Activated gamma-delta T cell (primary cell): ENCODE measurements around the gene GALNT10.

ENCODE experiments used
- DNase-seq: peaks from one replicate; lab custom pipeline; 2025; lab: John Stamatoyannopoulos, UW

The GALNT10 gene

GRCh38 chr5:154321546-154321945 lies 131.0 kb downstream of the GALNT10 start:
- no peak for DNase-seq

DNA sequence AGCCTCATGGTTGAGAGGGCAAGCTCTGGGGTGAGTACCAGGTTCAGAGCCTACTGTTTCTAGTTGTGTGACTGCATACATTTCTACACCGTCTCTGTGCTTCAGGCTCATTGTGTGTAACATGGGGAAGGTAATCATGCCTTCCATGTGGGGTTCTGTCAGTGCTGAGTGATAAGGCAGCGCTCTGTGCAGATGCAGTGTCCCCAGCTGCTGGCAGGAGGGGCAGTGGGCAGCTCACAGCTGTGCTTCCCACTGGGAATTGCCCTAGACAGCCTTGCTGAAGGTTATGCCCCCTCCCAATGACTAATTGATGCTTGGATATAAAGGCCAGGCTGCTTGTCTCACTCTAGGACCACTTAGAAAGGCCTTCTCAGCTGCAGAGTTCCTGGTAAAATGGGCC lies 133.5 kb downstream of the GALNT10 start:
- DNase-seq: no peak

GRCh38 chr5:154325566-154325965 lies 135.0 kb downstream of the GALNT10 start:
- no peak for DNase-seq

DNA sequence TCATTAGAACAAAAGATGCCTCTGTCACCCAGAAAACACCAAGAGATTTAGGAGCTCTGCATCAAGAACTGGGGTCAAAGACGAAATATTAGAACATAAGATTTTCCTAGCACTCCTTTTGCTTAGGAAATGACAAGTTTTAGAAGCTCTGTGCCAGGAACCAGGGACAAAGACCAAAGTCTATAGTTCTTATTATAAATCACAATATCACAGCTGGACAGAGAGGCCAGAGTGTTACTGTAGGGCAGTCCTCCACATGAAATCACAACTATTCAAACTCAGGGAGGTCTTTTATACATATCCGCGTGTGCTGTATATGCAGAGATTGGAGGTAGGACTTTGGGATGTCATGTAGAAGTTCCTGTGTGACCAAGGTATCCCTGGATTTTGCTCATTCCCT lies 138.5 kb downstream of the GALNT10 start:
- DNase-seq: no peak

DNA sequence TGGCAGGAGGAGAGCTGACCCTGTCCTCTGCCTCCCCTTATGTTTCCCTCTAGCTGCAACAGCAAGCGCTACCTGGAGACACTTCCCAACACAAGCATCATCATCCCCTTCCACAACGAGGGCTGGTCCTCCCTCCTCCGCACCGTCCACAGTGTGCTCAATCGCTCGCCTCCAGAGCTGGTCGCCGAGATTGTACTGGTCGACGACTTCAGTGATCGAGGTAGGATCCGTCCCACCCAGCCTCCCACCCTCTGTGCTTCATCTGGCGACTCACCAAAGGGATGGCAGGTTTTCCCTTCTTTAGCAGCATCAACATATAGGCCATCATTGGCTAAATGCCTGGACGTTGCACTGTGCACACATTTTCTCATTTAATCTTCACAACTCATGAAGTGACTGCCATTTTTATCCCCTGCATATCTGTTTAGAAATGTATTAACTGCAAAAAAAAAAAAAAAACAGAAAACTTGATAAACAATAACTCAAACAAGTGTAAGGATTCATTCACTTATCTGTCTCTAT lies 139.0 kb downstream of the GALNT10 start:
- DNase-seq: no peak

DNA sequence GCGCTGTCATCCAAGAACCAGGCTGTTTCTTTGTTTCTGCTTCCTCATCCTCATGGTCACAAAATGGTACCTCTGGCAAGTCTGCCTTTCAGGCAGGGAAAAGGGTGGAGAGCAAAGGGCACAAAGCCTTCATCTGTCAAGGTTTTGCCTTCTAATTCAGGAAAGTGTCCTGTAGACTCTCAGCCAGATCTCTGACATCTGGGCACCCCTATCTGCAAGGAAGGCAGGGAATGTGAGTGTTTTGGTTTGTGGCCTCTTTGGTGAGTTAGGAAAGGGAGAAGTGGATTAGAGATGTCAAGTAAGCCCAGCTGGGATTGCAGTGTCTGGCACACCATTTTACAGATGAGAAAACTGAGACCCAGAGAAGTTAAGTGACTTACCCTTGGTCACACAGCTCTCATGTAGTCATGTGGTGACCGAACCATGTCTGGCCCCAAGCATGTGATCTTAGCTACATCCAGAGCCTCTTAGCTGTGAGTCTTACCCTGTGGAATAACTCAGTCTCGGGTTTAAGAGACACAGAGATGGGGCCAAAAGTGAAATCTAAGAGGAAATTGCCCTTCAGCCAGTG lies 139.6 kb downstream of the GALNT10 start:
- no peak for DNase-seq

- no peak for DNase-seq
Measured at GRCh38 chr5:154331232-154331631, 140.7 kb downstream of the GALNT10 start.

GRCh38 chr5:154331924-154332323 lies 141.4 kb downstream of the GALNT10 start:
- no peak for DNase-seq

DNA sequence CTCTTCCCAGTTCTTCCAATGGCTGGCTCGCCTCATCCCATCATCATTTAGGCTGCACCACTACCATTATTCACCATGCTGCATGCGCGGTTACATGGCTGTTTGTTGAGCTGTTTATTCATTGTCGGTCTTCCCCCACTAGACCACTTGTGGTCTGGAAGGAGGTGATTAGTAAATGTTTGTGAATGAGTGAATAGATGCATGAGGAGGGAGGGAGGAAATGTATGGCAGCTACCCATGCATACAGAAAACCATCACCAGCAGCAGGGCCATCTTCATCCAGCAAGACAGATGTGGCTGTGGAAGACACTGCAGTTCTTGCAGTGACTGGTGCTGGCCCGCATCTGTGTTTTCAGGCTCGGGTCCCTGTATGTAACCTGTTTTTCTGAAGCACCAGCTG lies 141.9 kb downstream of the GALNT10 start:
- no peak for DNase-seq

DNA sequence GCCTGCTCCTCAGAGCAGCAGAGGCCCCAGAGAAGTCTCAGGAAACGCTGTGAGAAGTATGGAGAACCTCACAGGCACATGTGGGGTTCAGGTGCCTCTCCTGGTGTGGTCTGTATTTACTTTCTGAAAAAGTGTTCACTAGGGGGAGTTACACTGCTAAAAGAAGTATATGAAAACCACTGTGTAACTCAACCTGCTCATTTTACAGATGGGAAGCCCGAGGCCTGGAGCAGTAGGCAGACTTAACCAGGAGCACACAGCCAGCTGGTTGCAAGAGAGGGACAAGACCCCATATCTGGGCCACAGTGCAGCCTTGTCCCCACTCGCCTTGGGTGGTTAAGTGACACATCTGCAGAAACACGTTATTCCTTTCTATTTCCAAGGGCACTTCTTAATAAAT lies 142.5 kb downstream of the GALNT10 start:
- no peak for DNase-seq

- DNase-seq: no peak
Measured at GRCh38 chr5:154334406-154335064, 144.0 kb downstream of the GALNT10 start.

DNA sequence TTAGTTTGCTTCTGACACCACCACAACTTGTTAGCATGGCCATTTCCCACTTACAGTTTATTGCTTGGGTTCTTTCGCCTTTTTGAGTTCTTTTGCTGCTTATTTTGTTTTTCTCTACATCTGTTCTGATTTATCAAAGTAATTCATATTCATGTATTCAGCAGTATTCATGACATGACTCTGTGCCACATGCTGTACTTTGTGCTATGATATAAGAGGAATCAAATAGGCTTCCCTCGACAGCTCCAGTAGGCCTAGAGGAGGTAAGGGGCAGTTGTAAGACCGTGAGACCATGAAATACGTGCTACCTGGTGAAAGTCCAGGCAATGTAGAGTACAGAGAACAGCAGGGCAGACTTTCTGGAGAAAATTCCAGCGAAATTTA lies 144.5 kb downstream of the GALNT10 start:
- DNase-seq: no peak

DNA sequence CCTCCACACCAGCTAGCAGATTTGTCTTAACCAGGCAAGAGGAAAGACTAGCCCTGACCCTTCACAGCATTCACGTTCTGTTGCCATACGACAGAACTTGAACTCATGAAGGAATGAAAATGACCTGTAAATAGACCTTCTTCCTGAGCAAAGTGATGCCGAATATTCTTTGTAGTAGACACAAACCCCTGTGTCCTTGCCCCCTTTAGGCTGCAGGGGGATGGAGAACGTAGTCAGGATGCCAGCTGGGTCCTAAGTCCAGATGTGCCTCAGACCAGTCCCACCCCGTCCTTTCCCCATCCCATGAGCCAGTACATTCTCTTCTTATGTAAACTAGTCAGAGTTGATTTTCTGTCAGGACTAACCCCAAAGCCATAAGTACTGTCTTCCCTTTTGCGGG lies 151.1 kb downstream of the GALNT10 start:
- DNase-seq: no peak

GRCh38 chr5:154342211-154342610 lies 151.7 kb downstream of the GALNT10 start:
- no peak for DNase-seq

DNA sequence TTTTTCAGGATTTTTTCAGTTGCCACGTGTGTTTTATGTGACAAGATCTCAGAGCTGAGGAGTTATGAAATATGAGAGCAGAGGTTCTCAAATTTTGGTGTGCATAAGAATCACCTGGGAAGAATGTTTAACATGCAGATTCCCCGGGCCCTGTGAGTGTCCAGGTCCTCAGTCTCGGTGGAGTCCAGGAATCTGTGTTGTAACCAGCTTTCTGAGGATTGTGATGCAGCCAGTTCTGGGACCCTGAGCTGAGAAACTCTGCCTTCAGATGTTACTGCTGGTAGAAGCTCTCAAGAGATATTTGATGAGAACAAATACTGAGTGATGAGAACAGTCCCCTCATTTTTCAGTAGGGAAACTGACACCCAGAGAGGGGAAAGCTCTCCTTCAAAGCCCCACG lies 152.4 kb downstream of the GALNT10 start:
- DNase-seq: no peak

DNA sequence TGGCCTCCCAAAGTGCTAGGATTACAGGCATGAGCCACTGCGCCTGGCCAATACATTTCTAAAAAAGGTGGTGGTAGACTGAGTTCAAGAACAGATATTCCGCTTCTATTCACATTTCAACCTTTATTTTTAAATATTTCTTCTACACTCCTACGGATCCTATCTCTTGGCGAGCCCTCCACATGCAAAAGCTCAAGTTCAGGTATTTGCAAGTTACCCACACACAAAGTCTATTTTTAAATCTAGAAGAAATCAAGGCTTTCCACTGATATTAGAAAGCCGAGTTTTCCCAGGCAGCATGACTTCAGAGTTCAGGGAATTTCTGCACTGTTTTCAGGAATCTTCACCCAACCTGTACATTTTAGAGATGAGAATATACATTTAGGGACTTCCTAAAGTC lies 153.9 kb downstream of the GALNT10 start:
- DNase-seq: no peak

GRCh38 chr5:154345255-154345952 lies 154.9 kb downstream of the GALNT10 start:
- DNase-seq: no peak

DNA sequence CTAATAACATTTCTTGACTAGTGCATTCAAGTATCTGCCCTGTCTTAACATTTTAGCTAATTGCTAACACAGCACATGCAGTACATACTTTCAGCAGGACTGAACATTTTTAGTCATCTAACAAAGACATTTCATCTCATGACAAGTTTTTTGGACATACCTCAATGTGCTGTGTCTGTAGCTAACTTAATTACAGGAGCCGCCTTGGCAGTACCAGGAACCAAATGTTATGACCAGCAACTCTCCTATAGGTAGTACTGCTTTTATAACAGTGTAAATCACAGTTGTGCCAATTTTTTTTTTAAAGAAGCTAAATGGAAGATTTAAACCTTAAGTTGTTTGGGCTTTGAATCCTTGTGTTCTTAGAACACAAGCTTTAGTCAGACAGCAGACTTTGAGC lies 155.9 kb downstream of the GALNT10 start:
- no peak for DNase-seq

DNA sequence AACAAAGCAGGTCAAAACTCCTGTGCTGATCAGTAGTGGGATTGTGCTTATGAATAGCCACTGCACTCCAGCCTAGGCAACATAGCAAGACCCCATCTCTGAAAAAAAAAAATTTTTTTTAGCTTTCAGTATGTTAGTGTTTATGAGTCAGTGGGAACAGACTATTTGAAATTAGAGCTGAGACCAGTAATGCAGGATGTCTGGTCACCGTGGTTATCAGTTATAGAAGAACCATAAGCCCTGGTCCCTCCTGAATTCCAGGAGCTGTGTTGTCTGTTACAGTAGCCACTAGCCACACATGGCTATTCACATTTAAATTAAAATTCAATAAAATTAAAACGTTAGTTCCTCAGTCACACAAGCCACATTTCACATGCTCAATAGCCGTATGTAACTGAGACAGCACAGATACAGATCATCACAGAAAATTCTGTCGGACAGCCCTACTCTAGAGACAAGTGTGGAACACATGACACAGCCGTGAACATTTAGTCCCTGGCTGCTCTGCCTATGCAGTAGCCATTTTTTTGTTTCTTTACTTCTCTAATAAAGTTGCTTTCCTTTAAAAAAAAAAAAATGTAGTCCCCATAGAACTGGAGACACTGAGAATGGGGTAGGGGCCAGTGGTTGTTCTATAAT lies 159.2 kb downstream of the GALNT10 start:
- DNase-seq: no peak

DNA sequence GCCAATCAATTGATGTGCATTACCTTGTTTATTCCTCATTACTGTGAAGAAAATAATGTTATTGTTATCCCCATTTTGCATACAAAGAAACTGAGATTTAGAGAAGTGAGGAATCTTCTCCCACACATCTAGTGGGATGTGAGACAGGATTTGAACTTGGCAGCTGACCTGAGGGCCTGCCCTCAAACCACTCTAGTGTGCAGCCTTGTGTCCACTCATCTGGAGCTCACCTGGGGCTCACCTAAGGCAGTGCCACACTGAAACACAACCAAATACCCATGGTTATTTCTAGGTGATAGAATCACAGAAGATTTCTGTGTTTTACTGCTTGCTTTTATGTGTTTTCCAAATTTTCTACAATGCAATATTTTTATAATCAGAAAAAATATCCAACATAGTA lies 160.6 kb downstream of the GALNT10 start:
- no peak for DNase-seq

DNA sequence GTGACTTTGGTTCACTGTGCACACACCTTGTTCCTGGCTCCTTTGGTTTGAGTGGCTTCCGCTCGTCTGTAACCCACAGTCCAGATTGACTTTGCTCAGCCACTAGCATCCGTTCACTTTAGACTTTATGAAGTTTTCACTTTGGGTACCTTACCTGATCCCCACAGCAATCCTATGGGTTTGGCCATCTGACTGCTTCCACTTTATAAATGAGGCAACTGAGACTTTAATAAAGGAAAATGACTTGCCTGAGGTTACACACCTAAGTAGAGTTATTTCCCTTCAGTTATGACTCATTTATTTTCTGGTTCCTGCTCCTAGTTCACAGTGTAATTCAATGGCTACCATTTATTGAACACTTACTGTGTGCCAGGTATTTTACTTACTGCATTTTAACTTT lies 161.0 kb downstream of the GALNT10 start:
- no peak for DNase-seq

DNA sequence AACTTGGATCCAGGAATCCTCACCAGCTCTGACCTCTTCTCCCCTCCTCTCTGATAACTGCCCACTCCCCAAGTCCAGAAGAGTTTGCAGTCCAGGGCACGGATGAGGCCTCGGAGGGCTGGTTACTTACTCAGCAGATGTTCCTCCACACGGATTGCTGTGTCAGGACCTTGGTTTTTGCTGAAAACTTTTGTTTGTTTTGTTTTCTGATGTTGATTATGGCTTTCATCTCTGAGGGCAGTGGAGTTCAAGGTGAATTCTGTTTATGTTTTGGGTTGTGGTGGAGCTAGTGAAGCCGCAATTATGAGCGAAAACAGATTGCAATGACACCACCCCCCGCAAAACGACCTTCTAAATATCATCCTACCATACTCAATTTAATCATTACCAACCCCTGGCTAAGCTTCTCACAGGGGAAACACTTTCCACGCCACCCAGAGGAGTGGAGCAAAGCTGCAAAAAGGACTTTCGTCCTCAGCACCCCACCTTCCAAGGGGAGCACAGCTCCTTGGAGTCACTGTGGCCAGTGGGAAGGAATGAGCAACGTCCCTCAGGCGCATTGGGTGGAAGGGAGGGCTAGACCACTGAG lies 162.5 kb downstream of the GALNT10 start:
- no peak for DNase-seq
